Activated CD8-positive, alpha-beta memory T cell treated with anti-CD3 and anti-CD28 coated beads for 48 hours (primary cell): ENCODE data around the gene NTM.

ENCODE experiments used
- DNase-seq, 3 experiments: peaks; one replicate each; pipeline ENCODE4 v3.0.0-alpha.2; 2020; ENCODE audit warnings: low read depth in 2 of 3, low spot score in 2 of 3

NTM gene

DNA sequence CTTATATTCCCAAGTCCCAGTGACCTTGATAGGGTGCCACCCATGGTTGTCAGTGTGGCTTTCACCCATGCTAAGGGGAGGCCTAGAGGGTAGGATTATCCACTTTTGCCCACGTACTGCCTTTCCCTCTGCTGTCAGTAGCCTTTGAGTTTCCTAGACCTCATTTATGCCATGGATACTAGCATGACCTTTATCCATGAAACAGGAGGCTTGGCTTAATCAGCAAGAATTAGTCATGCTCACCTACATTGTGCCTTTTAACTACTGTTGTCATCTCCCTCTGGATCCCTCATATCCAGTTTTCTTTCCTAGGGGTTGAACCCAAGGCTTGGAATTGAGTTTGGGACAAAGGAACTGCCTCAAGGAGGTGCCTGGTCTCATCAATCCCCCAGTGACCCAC, 716.7 kb downstream of the NTM start:
- no peak for DNase-seq

GRCh38 chr11:132088551-132088950, 718.1 kb downstream of the NTM start:
- no peak for DNase-seq

DNA sequence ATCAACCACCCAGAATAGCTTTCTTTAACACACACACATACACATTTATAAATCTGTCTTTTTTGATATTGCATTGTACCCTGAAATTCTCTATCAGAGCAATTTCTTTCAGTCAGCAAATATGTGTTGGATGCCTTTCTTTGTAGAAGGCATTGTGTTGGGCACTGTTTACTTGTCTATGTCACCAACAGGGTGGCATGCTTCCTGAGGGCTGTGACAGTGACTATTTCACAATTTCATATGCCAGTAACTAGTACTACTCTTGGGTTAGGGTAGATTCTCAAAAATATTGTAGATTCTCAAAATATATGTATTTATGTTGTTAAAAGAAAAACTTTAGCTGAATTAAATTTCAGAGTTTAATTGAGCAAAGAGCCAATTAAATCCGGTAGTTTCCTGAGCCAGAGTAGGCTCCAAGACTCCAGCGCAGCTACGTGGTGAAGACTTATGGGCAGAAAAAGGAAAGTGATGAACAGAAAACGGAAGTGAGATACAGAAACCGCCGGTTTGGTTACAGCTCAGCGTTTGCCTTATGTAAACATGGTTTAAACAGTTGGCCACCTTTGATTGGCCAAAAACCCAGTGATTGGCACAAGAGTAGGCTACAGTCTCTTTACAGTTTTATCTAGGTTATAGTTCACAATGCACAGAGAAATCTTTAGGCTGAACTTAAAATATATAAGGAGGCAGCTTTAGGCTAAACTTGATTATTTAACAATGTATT, 723.3 kb downstream of the NTM start:
- no peak for DNase-seq

- DNase-seq: no peak
These were observed 724.2 kb downstream of the NTM start for GRCh38 chr11:132094598-132094997.

GRCh38 chr11:132095230-132096131, 725.1 kb downstream of the NTM start:
- DNase-seq: no peak

GRCh38 chr11:132096132-132096825, 725.9 kb downstream of the NTM start:
- DNase-seq: no peak

GRCh38 chr11:132099692-132100091, 729.3 kb downstream of the NTM start:
- DNase-seq: no peak

GRCh38 chr11:132100583-132100982, 730.2 kb downstream of the NTM start:
- no peak for DNase-seq

DNA sequence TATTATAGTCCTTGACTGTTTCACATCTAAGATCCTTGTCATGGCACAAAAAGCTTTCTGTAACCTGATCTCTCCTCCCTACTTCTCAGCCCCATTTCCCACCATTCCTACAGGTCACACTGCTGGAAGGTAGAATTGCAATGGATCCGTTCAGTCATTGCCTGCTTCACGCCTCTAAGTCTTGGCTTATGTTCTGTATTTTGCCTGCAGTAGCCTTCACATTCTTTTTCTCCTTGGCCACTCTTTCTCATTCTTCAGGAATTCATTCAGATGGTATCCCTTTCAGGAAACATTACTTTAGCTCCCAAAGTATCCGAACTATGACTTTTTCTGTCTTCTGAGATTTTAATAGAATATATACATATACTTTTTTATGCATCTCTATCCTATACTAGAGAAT, 731.5 kb downstream of the NTM start:
- no peak for DNase-seq

DNA sequence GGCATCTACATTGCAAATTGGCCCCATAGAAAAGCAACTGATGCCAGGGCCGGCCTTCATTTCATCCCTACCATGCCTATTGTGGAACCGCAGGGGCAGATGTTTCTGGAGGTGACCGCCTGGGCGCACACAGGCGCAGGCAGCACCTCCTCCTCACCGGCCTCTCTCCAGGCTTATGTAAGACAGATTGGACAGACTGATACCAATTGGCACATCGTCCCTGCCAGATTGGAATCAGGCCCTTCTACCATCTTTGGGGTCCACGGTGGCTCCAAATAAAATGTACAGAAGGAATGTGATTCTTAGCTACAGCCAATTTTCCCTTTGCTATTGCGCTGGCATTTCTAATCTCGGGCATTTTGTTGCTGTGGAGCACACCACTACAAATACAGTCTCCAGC, 732.6 kb downstream of the NTM start:
- no peak for DNase-seq

- no peak for DNase-seq
These were observed 735.9 kb downstream of the NTM start for GRCh38 chr11:132106096-132106982.

DNA sequence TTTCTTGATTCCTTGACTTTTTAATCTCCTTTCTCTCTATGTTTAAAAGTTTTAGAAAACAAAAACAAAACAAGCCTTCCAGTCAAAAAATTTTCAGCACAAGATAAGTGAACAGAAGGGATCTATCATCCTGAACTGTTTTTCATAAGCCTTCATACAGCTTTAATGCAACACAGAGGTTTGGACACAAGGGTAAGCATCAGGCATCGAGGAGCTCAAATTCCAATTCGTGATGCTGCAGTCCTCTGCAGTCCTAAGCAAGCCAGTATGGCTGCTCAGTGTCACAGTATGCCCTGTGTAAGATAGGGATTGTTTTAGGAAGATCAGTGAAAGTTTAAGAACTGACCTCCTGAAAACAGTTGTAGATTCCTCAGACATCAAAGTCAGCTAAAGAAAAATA, 740.9 kb downstream of the NTM start:
- no peak for DNase-seq

GRCh38 chr11:132111838-132112237, 741.4 kb downstream of the NTM start:
- DNase-seq: no peak

DNA sequence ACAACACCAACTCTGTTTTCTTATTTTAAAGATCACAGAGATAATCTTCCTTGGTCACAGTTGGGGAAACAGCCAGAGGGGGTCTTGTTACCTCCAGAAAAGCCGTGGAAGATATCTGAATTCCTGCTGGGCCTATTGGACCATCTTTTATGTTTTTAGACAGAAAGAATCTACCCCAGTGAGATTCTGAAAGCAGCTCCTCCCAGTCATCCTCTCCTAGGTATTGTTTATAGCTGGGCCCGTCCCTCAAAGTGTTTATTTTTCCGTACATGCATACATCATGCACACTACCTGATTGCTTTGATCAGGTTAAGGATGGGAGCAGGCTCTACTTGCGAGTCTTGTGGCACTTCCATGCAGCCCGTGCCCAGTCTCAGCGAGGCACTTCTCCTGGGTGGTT, 742.4 kb downstream of the NTM start:
- DNase-seq: no peak

- no peak for DNase-seq
These were observed 743.8 kb downstream of the NTM start for GRCh38 chr11:132114185-132114584.

DNA sequence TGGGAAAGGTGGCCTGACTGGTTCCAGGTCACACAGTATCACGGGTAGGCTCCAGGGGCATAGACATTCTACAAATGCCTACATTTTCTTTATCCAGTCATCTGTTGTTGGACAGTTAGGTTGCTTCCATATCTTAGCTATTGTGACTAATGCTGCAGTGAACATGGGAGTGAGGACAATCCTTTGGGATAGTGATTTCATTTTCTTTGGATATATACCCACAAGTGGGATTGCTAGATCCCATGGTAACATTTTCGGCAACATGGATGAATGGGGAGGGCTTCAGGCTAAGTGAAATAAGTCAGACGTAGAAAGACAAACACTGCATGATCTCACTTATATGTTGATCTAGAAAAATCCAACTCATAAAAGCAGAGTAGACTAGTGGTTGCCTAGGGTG, 744.3 kb downstream of the NTM start:
- DNase-seq: no peak

DNA sequence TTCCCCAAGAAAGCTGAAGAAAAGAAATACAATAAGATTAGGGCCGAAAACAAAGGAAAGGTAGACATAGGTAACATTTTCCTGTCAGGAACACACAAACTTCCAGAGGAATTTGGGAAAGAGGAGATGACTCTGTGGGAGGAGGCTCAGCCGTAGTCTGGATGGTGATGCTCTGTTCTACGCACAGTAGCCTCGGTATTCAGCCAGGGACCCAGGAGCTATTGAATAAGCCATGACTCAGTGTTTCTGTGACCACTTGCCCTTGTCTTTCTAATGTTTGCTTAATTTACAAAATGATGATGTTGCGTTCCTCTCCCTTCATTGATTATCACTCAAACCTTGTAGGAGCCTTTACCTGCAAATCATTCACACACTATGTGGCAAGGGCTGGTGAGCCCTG, 745.0 kb downstream of the NTM start:
- DNase-seq: no peak

- DNase-seq: no peak
These were observed 746.1 kb downstream of the NTM start for GRCh38 chr11:132116516-132116915.

- no peak for DNase-seq
These were observed 748.2 kb downstream of the NTM start for GRCh38 chr11:132118661-132119060.

- no peak for DNase-seq
These were observed 749.2 kb downstream of the NTM start for GRCh38 chr11:132119573-132119972.

- no peak for DNase-seq
These were observed 752.3 kb downstream of the NTM start for GRCh38 chr11:132122735-132123134.
